ENCODE measurements around the gene NEDD9.

GRCh38 chr6:11190625-11191245, 41.7 kb downstream of the NEDD9 start:
- TF ChIP-seq CTCF (IDR thresholded peaks at IDR 0.05; ENCODE audit: low read depth, low read length, missing input control) (no peak), HNF4A (conservative IDR thresholded peaks at IDR 0.05) (no peak), YY1 (IDR thresholded peaks at IDR 0.05) (no peak), ATF3 (IDR thresholded peaks at IDR 0.05) (no peak), GABPA (IDR thresholded peaks at IDR 0.05 in 1 of 2, conservative IDR thresholded peaks at IDR 0.05 in 1 of 2) (no peak), REST (IDR thresholded peaks at IDR 0.05) (no peak), MAX (IDR thresholded peaks at IDR 0.05) (no peak), TAF1 (conservative IDR thresholded peaks at IDR 0.05) (no peak), NR2F2 (IDR thresholded peaks at IDR 0.05) (no peak), JUND (IDR thresholded peaks at IDR 0.05) (no peak), ZBTB33 (IDR thresholded peaks at IDR 0.05) (no peak), EGR1 (IDR thresholded peaks at IDR 0.05; ENCODE audit: low read depth in 2 of 2) (no peak), RXRA (IDR thresholded peaks at IDR 0.05) (no peak)

Data from liver (tissue), 3 donors.